ENCODE data around the gene C1orf87.

GRCh38 chr1:59945790-59946189 is 127.8 kb downstream of the C1orf87 start:
- TF ChIP-seq CTCF (IDR thresholded peaks at IDR 0.05; ENCODE audit: low read depth, low read length, missing input control) (no peak), RAD21 (IDR thresholded peaks at IDR 0.05) (no peak), SP1 (IDR thresholded peaks at IDR 0.05) (no peak), GABPA (IDR thresholded peaks at IDR 0.05 in 1 of 2, conservative IDR thresholded peaks at IDR 0.05 in 1 of 2) (no peak)
- TF ChIP-seq, protein P1, sequence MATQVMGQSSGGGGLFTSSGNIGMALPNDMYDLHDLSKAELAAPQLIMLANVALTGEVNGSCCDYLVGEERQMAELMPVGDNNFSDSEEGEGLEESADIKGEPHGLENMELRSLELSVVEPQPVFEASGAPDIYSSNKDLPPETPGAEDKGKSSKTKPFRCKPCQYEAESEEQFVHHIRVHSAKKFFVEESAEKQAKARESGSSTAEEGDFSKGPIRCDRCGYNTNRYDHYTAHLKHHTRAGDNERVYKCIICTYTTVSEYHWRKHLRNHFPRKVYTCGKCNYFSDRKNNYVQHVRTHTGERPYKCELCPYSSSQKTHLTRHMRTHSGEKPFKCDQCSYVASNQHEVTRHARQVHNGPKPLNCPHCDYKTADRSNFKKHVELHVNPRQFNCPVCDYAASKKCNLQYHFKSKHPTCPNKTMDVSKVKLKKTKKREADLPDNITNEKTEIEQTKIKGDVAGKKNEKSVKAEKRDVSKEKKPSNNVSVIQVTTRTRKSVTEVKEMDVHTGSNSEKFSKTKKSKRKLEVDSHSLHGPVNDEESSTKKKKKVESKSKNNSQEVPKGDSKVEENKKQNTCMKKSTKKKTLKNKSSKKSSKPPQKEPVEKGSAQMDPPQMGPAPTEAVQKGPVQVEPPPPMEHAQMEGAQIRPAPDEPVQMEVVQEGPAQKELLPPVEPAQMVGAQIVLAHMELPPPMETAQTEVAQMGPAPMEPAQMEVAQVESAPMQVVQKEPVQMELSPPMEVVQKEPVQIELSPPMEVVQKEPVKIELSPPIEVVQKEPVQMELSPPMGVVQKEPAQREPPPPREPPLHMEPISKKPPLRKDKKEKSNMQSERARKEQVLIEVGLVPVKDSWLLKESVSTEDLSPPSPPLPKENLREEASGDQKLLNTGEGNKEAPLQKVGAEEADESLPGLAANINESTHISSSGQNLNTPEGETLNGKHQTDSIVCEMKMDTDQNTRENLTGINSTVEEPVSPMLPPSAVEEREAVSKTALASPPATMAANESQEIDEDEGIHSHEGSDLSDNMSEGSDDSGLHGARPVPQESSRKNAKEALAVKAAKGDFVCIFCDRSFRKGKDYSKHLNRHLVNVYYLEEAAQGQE (IDR thresholded peaks at IDR 0.05) = no peak
